Measurements from ENCODE around the gene CDH8. TPM values are rescaled to one million over a fixed set of nuclear protein-coding genes. Genes with fewer than 3 reads are reported as not detected.

Gene CDH8
- total RNA-seq, 1 experiment from 2014 or later: 2.5 TPM

GRCh38 chr16:62064173-62064572 lies 27.9 kb upstream of the CDH8 start:
- intact Hi-C loops (cut with micrococcal nuclease): no loop called here
- RAD21 ChIA-PET (ENCODE audit: low non-redundant PET in 1 of 2, low total read pairs in 2 of 2, uncharacterized antibody in 2 of 2, unreplicated experiment in 2 of 2): no interaction called here

GRCh38 chr16:62060089-62060488 lies 23.9 kb upstream of the CDH8 start:
- RAD21 ChIA-PET (ENCODE audit: low non-redundant PET in 1 of 2, low total read pairs in 2 of 2, uncharacterized antibody in 2 of 2, unreplicated experiment in 2 of 2): no interaction called here
- DNase-seq (ENCODE audit: low read depth, low spot score) (no peak), ATAC-seq (no peak)
- TF ChIP-seq FOSL1 (IDR thresholded peaks at IDR 0.05; ENCODE audit: low read depth) (no peak), ATF3 (IDR thresholded peaks at IDR 0.05) (no peak), SIN3A (IDR thresholded peaks at IDR 0.05; ENCODE audit: low read depth) (no peak), RAD21 (IDR thresholded peaks at IDR 0.05; ENCODE audit: low read depth) (no peak), SP1 (IDR thresholded peaks at IDR 0.05; ENCODE audit: low read depth) (no peak), REST (IDR thresholded peaks at IDR 0.05; ENCODE audit: low read depth) (no peak), POLR2AphosphoS5 (IDR thresholded peaks at IDR 0.05; ENCODE audit: low read depth, low read length) (no peak), ZBTB33 (IDR thresholded peaks at IDR 0.05; ENCODE audit: extremely low read depth, insufficient replicate concordance, low read length) (no peak)
- H3K4me1 ChIP-seq (ENCODE audit: control insufficient read depth in 1 of 2, insufficient read depth in 2 of 2, low read length in 2 of 2): no peaks in the 10 kb centered on the region
- peaks cover 3 to 19% of the 10 kb centered on the region in 2 experiments; a peak in 2 of 4 replicates for H3K9me3 ChIP-seq (ENCODE audit: control insufficient read depth in 1 of 2, insufficient read depth in 1 of 2, low read depth in 1 of 2, low read length in 2 of 2)
- intact Hi-C loops (cut with micrococcal nuclease): no loop called here
- H3K9me2 ChIP-seq (ENCODE audit: insufficient read depth): no peaks in the 10 kb centered on the region
- CTCF ChIA-PET: no interaction called here
- H3K79me2 ChIP-seq (ENCODE audit: insufficient read depth, low read length): no peaks in the 10 kb centered on the region
- H3K9ac ChIP-seq (ENCODE audit: low read length): no peak overlapping the region
- no peaks in the 10 kb centered on the region for H3K36me3 ChIP-seq (ENCODE audit: control insufficient read depth in 1 of 2, insufficient read depth in 2 of 2, low read length in 2 of 2)
- H4K20me1 ChIP-seq (ENCODE audit: insufficient read depth): no peaks in the 10 kb centered on the region
- H3K27me3 ChIP-seq (ENCODE audit: insufficient read depth, low read length): no peaks in the 10 kb centered on the region
- H3K4me3 ChIP-seq (replicated peaks in 1 of 2; ENCODE audit: low read depth in 1 of 2, low read length in 2 of 2): no peak overlapping the region
- H2AFZ ChIP-seq (ENCODE audit: low read depth, low read length, poor library complexity, severe bottlenecking): no peak overlapping the region
- H3K27ac ChIP-seq (ENCODE audit: low read depth, low read length): no peak overlapping the region
- BruUV-seq (replicated peaks): no TSS peak
- POLR2A ChIA-PET: no interaction called here
- H3K4me2 ChIP-seq (ENCODE audit: low read length): no peak overlapping the region

More at GRCh38 chr16:62064173-62064572, 27.9 kb upstream of the CDH8 start:
- Histone ChIP-seq H3K27ac (ENCODE audit: low read depth, low read length) (no peak overlapping the region), H3K9me2 (ENCODE audit: insufficient read depth) (no peaks in the 10 kb centered on the region), H3K36me3 (ENCODE audit: control insufficient read depth in 1 of 2, insufficient read depth in 2 of 2, low read length in 2 of 2) (no peaks in the 10 kb centered on the region), H3K4me2 (ENCODE audit: low read length) (no peak overlapping the region), H3K9me3 (ENCODE audit: control insufficient read depth in 1 of 2, insufficient read depth in 1 of 2, low read depth in 1 of 2, low read length in 2 of 2) (peaks cover 0 to 12% of the 10 kb centered on the region in 2 experiments; a peak in 2 of 4 replicates), H3K4me3 (replicated peaks in 1 of 2; ENCODE audit: low read depth in 1 of 2, low read length in 2 of 2) (no peak overlapping the region), H2AFZ (ENCODE audit: low read depth, low read length, poor library complexity, severe bottlenecking) (no peak overlapping the region), H4K20me1 (ENCODE audit: insufficient read depth) (no peaks in the 10 kb centered on the region), H3K9ac (ENCODE audit: low read length) (no peak overlapping the region), H3K79me2 (ENCODE audit: insufficient read depth, low read length) (no peaks in the 10 kb centered on the region), H3K4me1 (ENCODE audit: control insufficient read depth in 1 of 2, insufficient read depth in 2 of 2, low read length in 2 of 2) (no peaks in the 10 kb centered on the region), H3K27me3 (ENCODE audit: insufficient read depth, low read length) (no peaks in the 10 kb centered on the region)
- DNase-seq (ENCODE audit: low read depth, low spot score) (no peak), ATAC-seq (no peak)
- ChIA-PET CTCF (no interaction called here), POLR2A (no interaction called here)
- TF ChIP-seq POLR2A (IDR thresholded peaks at IDR 0.05; ENCODE audit: borderline replicate concordance, extremely low read depth, insufficient read depth, insufficient read length) (no peak), TCF7L2 (IDR thresholded peaks at IDR 0.05; ENCODE audit: borderline replicate concordance, extremely low read depth, insufficient read depth, insufficient read length) (no peak), POLR2AphosphoS5 (IDR thresholded peaks at IDR 0.05; ENCODE audit: low read depth, low read length) (no peak), SP1 (IDR thresholded peaks at IDR 0.05; ENCODE audit: low read depth) (no peak), ZFX (IDR thresholded peaks at IDR 0.05) (no peak)
- BruUV-seq (replicated peaks): no TSS peak
